GM21447 (cell line): ENCODE results near the gene TBC1D9B.

ENCODE experiments used
- ATAC-seq: cut with Tn5 transposase; IDR thresholded peaks from one replicate; pipeline ENCODE4 v1.9.1; 2021; ENCODE audit not compliant: unreplicated experiment

Gene TBC1D9B

DNA sequence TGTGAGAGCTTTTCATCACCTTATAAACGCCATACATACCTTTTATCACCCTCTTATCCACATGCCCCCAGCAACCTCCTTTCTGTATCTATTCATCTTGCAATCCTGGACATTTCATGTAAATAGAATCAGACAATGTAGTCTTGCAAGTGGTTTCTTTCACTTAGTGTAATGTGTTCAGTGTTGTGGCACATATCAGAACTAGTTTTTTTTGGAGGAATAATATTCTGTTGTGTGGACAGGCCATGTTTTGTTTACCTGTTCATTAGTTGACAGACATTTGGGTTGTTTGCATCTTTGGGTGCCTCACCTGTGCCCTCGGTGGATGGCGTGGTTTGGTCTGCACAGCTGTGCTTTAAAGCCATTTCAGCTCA, 85.7 kb downstream of the TBC1D9B start:
- ATAC-seq: no peak

DNA sequence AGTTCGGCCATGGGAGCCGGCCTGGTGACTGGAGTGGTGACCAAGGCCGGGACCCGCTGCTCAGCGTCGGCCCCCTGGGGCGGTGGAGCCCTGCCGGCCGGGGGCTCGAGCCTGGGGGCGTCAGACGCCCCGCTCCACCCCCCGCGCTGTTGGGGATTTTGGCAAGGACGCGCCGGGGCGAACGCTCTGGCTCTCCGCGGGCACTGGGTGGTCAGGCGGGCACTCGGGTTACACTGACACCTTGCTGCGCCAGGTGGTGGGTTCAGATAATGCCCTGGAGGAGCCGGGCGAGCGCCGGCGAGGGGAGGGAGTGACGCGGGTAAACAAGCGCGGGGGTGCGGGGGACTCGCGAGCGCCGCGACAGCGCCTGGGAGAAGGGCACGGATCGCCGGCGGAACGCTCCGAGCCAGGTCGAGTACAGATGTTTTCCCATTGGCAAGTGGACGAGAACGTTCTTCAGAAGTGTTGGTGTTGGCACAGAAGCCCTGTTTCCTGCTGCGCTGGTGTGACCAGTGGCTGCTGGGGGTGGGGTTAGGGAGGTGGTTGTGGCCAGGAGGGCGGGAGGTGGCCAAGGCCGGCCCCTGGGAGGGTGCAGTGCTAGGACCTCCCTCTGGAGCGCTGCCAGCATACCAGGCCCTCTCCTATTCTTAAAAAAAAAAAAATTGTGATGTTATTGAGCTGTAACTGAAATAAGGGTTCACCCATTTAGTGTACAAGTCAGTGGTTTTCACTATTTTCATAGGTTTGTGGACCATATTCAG, 86.2 kb downstream of the TBC1D9B start:
- ATAC-seq: peak; percentile 52

DNA sequence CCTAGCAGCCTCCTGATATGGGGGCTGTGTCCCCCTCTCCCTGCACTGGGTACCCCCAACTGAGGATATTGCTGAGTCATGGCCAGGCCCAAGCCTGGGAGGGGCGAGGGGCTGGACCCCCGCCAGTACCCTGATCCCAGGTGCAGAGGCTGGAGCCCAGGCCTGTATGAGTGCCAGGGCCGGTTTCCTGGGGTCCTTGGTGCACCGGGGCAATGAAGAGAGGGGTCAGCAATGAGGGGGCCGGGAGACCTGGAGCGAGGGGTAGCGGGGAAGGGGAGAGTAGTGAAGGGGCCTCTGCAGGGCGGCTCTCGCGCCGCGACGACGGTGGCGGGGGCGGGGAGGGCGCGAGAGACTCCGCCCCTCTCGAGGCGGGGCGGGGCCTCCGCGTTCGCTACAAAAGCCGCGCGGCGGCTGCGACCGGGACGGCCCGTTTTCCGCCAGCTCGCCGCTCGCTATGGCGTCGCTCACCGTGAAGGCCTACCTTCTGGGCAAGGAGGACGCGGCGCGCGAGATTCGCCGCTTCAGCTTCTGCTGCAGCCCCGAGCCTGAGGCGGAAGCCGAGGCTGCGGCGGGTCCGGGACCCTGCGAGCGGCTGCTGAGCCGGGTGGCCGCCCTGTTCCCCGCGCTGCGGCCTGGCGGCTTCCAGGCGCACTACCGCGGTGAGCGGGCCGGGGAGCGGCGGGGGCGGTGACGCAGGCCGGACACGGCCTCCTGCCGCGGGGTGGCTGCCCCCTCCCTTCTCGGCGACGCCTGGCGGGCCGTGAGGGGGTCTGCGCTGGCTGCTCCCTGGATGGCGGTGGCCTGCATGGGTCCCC, 87.0 kb downstream of the TBC1D9B start, which contains the start of gene SQSTM1:
Gene SQSTM1, plus strand, starts transcription at position 423 of the 815 bp plus-strand sequence. Its CDS starts 32 bp downstream, at position 455.
- peak; percentile 34 for ATAC-seq

DNA sequence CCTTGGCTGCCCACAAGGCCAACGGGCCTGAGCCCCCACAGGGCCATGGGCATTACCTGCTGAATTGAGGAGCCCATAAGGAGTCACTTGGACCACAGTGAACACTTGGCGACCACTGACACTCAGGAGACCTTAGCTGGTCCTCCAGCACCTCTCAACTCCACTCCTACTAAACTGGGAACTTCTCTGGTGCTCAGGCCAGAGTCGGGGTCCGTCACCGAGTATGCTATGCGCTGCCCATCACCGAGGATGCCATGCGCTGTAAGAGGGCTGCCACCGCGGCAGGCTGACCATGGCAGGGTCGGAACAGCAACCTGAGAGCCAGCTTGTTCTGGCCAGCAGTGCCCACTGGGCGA, 87.6 kb downstream of the TBC1D9B start:
- no peak for ATAC-seq

DNA sequence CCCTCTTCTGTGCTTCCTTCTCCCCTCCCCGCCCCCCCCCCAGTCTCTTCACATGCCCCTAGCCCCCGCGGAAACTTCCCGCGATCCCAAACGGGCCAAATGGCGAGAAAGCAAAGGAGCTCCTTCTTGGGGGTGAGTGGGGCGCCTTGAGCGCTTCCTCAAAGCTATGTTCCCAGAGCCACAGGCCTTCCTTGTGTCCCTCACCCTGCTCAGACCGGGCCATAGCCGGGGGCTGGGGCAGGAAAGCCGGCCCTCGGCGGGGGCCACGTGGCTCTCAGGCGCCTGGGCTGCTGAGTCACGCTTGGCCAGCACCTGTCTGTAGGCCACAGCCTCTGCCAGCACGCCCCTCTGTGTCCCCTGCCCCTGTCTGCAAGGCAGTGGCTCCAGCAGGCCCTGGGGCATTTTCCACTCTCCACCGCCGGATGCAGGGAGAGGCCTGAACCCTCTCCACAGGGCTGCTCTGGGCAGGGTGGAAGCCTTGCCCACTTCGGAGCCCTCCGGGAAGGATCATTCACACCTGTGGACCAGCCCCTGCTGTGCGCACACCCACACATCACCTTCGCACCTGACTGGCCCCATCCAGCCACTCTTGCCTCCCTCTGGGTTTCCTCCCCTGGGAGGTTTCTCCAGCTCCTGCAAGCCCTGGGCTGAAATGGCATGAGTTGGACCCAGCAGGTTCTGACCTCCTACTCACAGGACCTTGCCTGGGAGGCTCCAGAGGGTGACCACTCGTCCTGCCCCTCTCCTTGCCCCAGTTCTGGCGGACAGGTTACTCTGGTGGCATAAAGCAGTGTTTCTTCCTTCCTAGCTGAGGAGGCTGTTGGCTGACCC, 88.2 kb downstream of the TBC1D9B start:
- peak; percentile 12 for ATAC-seq

DNA sequence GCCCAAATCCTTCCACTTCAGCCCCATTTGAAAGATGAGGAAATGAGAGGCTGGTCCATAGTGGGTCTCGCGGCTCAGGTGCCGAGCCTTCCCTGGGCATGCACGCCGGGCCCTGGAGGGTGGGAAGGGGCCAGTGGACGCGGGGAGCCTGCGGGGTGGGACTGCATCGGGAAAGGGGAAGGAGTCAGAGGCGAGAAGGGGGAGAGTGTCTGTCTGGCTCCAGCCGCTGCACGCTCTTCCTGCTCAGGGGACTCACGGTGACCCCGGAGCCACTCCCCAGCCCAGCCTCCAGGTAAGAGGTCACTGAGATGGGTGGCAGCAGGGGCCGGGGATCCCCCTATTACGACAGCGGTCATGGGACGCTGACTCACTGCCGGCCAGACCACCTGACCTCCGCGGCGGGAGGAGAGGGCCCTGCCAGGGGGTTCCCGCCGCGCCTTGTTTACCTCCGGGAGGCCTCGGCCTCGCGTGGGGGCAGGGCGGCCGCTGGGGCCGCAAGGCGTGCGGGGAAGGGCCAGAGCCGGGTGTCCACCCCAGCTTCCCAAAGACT, 88.9 kb downstream of the TBC1D9B start:
- peak; percentile 62 for ATAC-seq

DNA sequence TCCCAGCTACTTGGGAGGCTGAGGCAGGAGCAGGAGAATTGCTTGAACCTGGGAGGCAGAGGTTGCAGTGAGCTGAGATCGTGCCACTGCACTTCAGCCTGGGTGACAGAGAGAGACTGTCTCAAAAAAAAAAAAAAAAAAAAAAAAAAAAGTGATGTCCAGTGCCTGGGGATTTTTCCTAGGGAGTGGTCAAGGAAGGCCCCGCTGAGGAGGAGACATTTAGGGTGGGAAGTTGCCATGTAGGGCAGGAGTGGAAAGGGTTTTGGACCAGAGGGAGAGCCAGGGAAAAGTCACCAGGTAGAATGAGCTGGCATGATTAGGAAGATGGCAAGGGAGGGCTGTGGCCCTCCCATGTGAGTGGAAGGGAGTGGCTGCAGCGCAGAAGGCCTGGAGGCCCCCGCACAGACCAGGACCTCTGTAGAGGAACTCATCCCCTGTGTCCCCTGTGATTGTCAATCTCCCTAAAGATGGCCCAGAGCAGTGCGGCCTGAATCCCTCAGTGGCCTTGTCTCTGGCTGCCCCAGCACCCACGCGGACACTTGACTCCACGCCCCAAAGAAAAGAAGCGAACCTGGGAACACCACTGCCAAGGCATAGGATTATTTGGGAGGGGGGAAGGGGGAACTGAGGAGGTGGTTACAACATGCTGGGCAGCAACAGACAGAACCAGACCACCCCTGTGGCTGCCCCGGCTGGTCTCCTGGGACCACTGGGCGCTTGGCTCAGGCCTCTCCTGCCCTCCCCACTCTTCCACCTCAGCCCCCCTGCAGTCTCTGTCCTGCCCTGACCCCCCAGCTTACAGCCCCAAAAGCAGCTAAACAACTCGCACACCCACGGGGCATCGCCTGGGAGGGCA, 89.6 kb downstream of the TBC1D9B start:
- no peak for ATAC-seq

DNA sequence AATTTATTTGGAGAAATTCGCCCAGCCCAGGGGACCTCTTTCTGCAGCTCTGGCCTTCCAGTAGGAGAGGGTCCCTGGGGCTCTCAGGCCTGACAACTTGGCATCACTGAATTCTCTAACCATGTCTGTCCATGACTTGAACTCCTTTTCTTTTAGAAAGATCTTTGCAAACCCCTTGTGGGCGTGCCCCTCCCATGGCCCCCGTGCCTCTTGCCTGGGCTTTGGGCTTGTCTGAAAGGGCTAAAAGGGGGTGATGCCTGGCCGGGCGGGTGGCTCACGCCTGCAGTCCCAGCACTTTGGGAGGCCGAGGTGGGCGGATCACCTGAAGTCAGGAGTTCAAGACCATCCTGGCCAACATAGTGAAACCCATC, 90.2 kb downstream of the TBC1D9B start:
- no peak for ATAC-seq

DNA sequence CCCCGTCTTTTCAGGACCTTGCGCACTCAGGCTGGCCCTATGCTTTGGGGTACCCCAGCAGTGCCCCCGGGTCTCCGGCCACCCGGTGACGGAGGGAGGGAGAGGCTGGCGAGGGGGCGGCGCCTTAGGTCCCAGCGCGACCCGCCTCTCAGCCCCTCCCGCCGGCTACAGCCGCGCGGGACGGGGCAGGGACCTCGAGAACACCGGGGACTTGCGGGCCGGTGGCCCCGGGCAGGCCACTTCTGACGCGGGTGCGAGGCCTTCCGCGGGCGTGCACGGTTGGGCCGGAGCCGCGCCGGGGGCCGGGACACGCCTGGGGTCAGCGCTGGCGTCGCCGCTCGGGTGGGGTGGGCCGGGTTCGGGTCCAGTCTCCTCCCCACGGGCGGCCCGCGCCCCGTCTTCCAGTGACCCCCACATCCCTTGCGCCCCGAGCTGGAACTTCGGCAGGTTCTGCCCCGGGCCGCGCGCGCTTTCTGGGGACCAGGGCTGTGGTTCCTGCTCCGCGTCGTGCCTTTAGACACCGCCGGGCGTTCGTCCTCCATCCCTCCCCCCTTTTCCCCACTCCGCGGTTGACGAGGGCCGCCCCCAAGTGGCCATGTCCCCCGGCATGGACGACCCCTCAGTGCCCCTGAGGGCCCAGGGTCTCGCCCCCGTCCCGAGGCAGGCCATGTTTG, 90.8 kb downstream of the TBC1D9B start:
- no peak for ATAC-seq

DNA sequence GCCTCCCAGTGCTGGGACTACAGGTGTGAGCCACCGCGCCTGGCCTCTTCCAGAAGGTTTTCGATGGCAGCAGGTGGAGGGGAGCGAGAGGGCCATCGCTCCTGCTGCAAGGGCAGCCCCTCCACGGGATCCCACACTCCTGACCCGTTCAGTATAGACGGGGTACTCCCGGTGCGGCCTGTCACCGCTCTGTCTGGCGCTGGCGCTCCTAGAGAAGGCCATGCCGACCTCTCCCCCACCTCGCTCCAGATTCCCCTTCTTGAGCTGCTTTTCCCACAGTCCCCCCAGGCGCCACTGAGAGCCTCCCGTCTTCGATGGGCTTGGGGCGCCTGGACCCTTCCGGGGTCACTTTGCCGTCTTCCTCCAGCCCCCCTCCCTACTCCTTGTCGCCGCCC, 91.3 kb downstream of the TBC1D9B start:
- ATAC-seq: no peak

DNA sequence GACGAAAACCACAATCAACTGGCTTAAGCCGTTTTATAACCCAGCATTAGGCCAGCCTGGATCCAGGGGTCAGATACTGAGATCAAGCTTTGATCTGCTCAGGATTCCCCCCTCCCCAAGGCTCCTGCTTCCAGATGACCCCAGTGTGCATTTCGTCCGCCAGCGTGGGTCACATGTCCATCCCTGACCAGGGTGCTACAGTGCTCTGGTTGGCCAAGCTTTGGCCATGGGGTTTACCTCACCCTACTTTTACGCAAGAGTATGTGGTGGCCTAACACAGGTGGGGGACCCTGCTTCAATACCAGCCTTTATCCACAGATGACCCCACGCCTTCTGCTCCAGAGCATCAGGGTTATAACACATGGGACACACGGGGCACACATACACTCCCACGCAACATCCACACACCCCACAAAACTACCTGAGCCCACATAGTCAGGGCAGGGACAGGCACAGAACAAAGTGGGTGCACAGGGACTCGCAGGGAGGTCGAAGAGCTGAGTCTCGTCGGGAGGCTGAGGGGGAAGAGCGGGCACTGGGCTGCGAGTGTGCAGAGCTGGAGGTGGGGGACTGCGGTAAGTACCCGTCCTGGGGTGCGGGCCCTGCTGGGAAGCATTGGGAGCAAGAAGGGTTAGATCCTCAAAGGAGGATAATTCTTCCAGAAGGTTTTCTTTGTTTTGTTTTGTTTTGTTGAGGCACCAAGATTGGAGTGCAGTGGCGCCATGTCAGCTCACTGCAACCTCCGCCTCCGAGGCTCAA, 92.0 kb downstream of the TBC1D9B start:
- ATAC-seq: no peak

DNA sequence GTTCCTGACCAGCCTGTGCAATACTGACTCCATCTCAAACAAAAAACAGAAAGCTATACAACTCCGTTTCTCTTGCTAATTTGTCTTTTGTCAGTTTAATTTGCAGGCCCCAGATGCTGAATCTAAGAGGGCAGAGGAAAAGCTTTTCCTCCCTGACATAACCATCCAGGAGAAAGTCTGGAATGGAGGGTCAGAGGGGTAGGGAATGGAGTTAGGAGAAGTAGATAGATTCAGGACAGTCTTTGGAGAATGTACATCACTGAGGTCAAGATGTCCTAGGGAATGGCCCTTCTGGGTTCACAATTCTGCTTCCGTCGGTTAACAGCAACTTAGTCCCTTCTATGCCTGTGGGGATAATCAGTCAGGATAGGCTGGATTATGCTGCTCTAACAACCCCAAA, 93.6 kb downstream of the TBC1D9B start:
- ATAC-seq: no peak

DNA sequence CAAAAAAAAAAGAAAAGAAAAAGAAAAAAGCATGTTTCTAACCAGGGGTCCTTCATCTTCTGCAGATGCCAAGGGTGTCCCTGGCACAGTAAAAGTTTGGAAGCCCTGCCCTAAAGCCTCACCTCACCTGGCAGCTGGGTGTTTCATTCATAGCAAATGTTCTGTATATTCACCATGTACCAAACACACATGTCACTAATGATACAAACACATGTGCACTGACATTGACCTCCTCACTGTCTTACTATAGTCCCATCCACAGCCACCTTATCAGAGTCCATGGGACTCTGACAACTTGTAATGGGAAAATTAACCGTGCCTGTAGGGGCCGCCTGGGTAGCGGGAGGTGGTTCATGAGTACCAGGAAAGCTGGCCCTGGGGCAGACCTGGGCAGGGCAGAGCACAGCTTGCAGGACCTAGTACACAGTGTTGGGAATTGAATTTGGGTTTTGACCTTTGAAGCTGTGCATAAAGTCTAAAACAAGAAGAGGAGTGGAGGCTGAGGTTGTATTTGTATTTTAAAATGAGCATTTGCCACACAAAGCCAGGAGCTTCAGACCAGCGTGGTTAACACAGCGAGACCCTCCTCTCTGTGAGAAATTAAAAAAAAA, 94.6 kb downstream of the TBC1D9B start:
- ATAC-seq: no peak

DNA sequence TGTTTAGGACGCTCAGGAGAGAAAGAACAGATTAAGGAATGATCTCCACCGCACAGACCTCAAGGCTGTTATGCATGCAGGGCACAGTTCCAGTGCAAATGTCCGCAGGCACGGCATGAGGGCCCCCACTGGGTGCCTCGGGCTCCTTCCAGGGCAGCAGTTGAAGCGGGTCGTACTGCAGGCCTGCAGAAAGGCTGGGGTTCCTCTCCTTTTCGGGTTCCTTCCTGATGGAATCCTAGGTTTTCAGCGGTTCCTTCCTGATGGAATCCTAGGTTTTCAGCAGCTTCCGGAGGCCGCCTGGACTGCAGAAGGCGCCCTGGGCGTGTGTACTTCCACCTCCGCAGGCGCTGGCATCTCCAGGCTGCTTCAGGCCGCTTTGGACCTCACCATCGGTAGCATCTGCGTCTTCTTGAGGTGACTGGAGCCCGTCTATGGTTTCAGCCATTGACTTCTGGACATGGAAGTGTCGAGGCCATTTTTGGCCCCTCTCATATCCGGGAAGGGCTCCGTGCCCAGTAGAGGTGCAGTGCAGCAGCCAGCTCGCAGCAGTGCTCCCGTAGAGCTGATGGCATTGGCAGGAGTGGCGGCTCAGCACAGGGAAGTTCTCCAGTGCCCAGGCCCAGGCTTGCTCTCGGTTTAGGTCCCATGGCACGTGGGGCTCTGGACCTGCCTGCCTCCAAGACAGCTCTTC, 95.4 kb downstream of the TBC1D9B start:
- no peak for ATAC-seq
